Measurements from ENCODE around the gene TLCD4.
"Not testable (repeated sequence)": the region's sequence is repeated elsewhere in the genome, so short reads cannot be mapped to it uniquely, and the experiment has no call there.

Gene TLCD4

GRCh38 chr1:95140791-95141190 is 23.6 kb downstream of the TLCD4 start:
- TF ChIP-seq CTCF (conservative IDR thresholded peaks at IDR 0.05; ENCODE audit: low read length): no peak
- H3K4me3 ChIP-seq (ENCODE audit: low read length): no peak overlapping the region
- DNase-seq (ENCODE audit: low read depth): no peak

- no peak for TF ChIP-seq CTCF (conservative IDR thresholded peaks at IDR 0.05; ENCODE audit: low read length)
- no peak overlapping the region for H3K4me3 ChIP-seq (ENCODE audit: low read length)
- no peak for DNase-seq (ENCODE audit: low read depth)
Observed at GRCh38 chr1:95145493-95145892, 28.3 kb downstream of the TLCD4 start.

GRCh38 chr1:95146637-95147036 is 29.5 kb downstream of the TLCD4 start:
- H3K4me3 ChIP-seq (ENCODE audit: low read length): no peak overlapping the region
- DNase-seq (ENCODE audit: low read depth): no peak
- no peak for TF ChIP-seq CTCF (conservative IDR thresholded peaks at IDR 0.05; ENCODE audit: low read length)

GRCh38 chr1:95154096-95154495 is 36.9 kb downstream of the TLCD4 start:
- no peak overlapping the region for H3K4me3 ChIP-seq (ENCODE audit: low read length)
- no peak for DNase-seq (ENCODE audit: low read depth)
- TF ChIP-seq CTCF (conservative IDR thresholded peaks at IDR 0.05; ENCODE audit: low read length): no peak

GRCh38 chr1:95165569-95165968 is 48.4 kb downstream of the TLCD4 start:
- H3K4me3 ChIP-seq (ENCODE audit: low read length); DNase-seq (ENCODE audit: low read depth): not testable (repeated sequence)
